ENCODE data around the gene CAPN13. TPM values are rescaled to one million over a fixed set of nuclear protein-coding genes. Genes with fewer than 3 reads are reported as not detected.

The CAPN13 gene
- polyA plus RNA-seq, 1 of the 3 experiments (the other 2 are of a cell fraction) = not detected

- no peaks in the 10 kb centered on the region for H3K36me3 ChIP-seq (replicated peaks in 1 of 2; ENCODE audit: control insufficient read depth in 1 of 2, insufficient read depth in 2 of 2, low read length in 1 of 2)
- H3K9me2 ChIP-seq = no peaks in the 10 kb centered on the region
- ChIA-PET CTCF (interaction anchor here (1.1 to 1.2 kb wide), 2 partner anchors 23 to 30 kb away, joined by 3 read pairs; no protein-coding TSS in a partner anchor), POLR2A (no interaction called here)
- H3K4me1 ChIP-seq (ENCODE audit: control insufficient read depth in 1 of 2, insufficient read depth in 2 of 2, low read depth in 1 of 2, low read length in 1 of 2) = peaks cover 0 to 14% of the 10 kb centered on the region in 2 experiments; a peak in 1 of 4 replicates
- no peak overlapping the region for H3K4me2 ChIP-seq
- no peaks in the 10 kb centered on the region for H3F3A ChIP-seq (replicated peaks; ENCODE audit: insufficient read depth)
- H3K9me3 ChIP-seq = no peaks in the 10 kb centered on the region
- no peak for DNase-seq
- H3K79me2 ChIP-seq (ENCODE audit: insufficient read depth) = no peaks in the 10 kb centered on the region
- H3K27ac ChIP-seq (ENCODE audit: low read depth in 2 of 2, low read length in 1 of 2) = no peak overlapping the region
- WGBS (ENCODE audit: low lambda C conversion rate) = 29% methylated on average over 5 of the region's 5 CpGs
- H4K20me1 ChIP-seq (ENCODE audit: insufficient read depth) = no peaks in the 10 kb centered on the region
- H3K4me3 ChIP-seq (ENCODE audit: low read depth in 2 of 2, low read length in 1 of 2) = no peak overlapping the region
- no peaks in the 10 kb centered on the region for H3K27me3 ChIP-seq (ENCODE audit: insufficient read depth)
- H2AFZ ChIP-seq (ENCODE audit: low read depth) = no peak overlapping the region
- H3K9ac ChIP-seq = no peak overlapping the region
- TF ChIP-seq TAF1 (IDR thresholded peaks at IDR 0.05; ENCODE audit: borderline replicate concordance, low read depth, low read length) = no peak
- TF ChIP-seq NFIC (IDR thresholded peaks at IDR 0.05; ENCODE audit: borderline replicate concordance) = no peak
- TF ChIP-seq FOXJ3 (CRISPR knock-in tag; IDR thresholded peaks at IDR 0.05) = no peak
- no peak for TF ChIP-seq SMC3 (IDR thresholded peaks at IDR 0.05; ENCODE audit: low read depth, low read length)
- no peak for TF ChIP-seq PBX3 (IDR thresholded peaks at IDR 0.05)
- no peak for TF ChIP-seq MEF2A (IDR thresholded peaks at IDR 0.05; ENCODE audit: borderline replicate concordance, low read depth)
- TF ChIP-seq RAD21 (IDR thresholded peaks at IDR 0.05; ENCODE audit: low read length) = no peak
- TF ChIP-seq ZBTB33 (IDR thresholded peaks at IDR 0.05; ENCODE audit: borderline replicate concordance, low read depth) = no peak
- TF ChIP-seq TCF12 (IDR thresholded peaks at IDR 0.05) = no peak
- no peak for TF ChIP-seq FOSL2 (IDR thresholded peaks at IDR 0.05; ENCODE audit: borderline replicate concordance, low read depth)
- TF ChIP-seq SIN3A (IDR thresholded peaks at IDR 0.05; ENCODE audit: borderline replicate concordance, low read depth, low read length) = no peak
- TF ChIP-seq RXRA (IDR thresholded peaks at IDR 0.05; ENCODE audit: borderline replicate concordance, low read depth) = no peak
- TF ChIP-seq GATA2 (CRISPR knock-in tag; IDR thresholded peaks at IDR 0.05) = no peak
- TF ChIP-seq CHD2 (IDR thresholded peaks at IDR 0.05; ENCODE audit: low read length, partially characterized antibody) = no peak
- TF ChIP-seq GABPA (IDR thresholded peaks at IDR 0.05; ENCODE audit: low read depth) = no peak
- TF ChIP-seq NRF1 (IDR thresholded peaks at IDR 0.05; ENCODE audit: low read depth, low read length) = no peak
- no peak for TF ChIP-seq JUND (IDR thresholded peaks at IDR 0.05)
These were observed 26.4 kb downstream of the CAPN13 start for GRCh38 chr2:30780776-30781330.

Measured in SK-N-SH (cell line).